GM21529 (cell line): ENCODE measurements around the gene LRIG1.

ENCODE experiments used
- ATAC-seq: cut with Tn5 transposase; IDR thresholded peaks from one replicate; pipeline ENCODE4 v1.9.1; 2021; ENCODE audit not compliant: unreplicated experiment

Gene LRIG1

GRCh38 chr3:66363148-66363547, 137.7 kb downstream of the LRIG1 start:
- ATAC-seq, result no peak

GRCh38 chr3:66362541-66362941, 138.3 kb downstream of the LRIG1 start:
- ATAC-seq, result no peak

- ATAC-seq, result no peak
Measured at GRCh38 chr3:66361356-66361755, 139.5 kb downstream of the LRIG1 start.

- ATAC-seq, result no peak
Measured at GRCh38 chr3:66355997-66356396, 144.8 kb downstream of the LRIG1 start.

GRCh38 chr3:66355394-66355793, 145.4 kb downstream of the LRIG1 start:
- ATAC-seq, result peak; percentile 63

- no peak for ATAC-seq
Measured at GRCh38 chr3:66354001-66354400, 146.8 kb downstream of the LRIG1 start.

GRCh38 chr3:66353530-66353929, 147.3 kb downstream of the LRIG1 start:
- ATAC-seq, result no peak

GRCh38 chr3:66353039-66353438, 147.8 kb downstream of the LRIG1 start:
- ATAC-seq, result no peak

GRCh38 chr3:66350601-66351000, 150.2 kb downstream of the LRIG1 start:
- ATAC-seq, result no peak

GRCh38 chr3:66348704-66349103, 152.1 kb downstream of the LRIG1 start:
- ATAC-seq, result no peak

GRCh38 chr3:66344848-66345578, 155.8 kb downstream of the LRIG1 start:
- ATAC-seq, result no peak

GRCh38 chr3:66344391-66344811, 156.4 kb downstream of the LRIG1 start:
- no peak for ATAC-seq

- no peak for ATAC-seq
Measured at GRCh38 chr3:66342717-66343356, 158.0 kb downstream of the LRIG1 start.

GRCh38 chr3:66338927-66339326, 161.9 kb downstream of the LRIG1 start:
- ATAC-seq, result no peak

- ATAC-seq, result no peak
Measured at GRCh38 chr3:66336333-66336766, 164.5 kb downstream of the LRIG1 start.

- no peak for ATAC-seq
Measured at GRCh38 chr3:66335671-66336070, 165.2 kb downstream of the LRIG1 start.
